HG03066 (cell line): ENCODE results near the gene CAMSAP3.

ENCODE experiments used
- ATAC-seq: cut with Tn5 transposase; IDR thresholded peaks from one replicate; pipeline ENCODE4 v1.9.1; 2021; ENCODE audit warnings: low read depth; ENCODE audit not compliant: unreplicated experiment

Gene CAMSAP3

DNA sequence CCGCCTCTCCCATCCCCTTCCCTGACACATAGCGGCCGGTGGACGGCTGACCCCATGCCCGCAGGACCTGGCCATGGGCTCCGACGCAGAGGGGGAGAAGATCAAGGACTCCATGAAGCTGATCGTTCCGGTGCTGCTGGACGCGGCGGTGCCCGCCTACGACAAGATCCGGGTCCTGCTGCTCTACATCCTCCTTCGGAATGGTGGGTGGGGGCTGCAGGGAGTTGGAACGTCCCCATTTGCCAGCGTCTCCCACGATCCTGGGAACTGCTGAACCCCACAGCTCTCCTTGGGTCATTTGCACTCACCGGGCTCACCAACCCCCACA is 48.9 kb downstream of the CAMSAP3 start:
- no peak for ATAC-seq

DNA sequence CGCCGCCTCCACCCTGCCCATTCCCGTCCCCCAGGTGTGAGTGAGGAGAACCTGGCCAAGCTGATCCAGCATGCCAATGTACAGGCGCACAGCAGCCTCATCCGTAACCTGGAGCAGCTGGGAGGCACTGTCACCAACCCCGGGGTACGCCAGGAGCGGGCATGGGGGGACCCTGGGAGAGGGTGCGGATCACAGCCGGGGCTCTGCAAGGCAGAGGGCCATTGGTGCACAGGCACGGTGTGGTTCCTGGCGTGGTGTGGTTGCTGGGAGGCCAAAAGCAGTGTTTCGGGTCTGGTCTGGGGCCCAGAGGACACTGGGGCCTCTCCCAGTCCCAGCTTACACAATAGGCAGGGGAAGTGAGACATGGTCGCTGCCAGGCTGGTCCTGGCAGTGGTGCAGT is 49.5 kb downstream of the CAMSAP3 start:
- no peak for ATAC-seq

- ATAC-seq, result no peak
Measured at GRCh38 chr19:7645656-7646425, 50.2 kb downstream of the CAMSAP3 start.

DNA sequence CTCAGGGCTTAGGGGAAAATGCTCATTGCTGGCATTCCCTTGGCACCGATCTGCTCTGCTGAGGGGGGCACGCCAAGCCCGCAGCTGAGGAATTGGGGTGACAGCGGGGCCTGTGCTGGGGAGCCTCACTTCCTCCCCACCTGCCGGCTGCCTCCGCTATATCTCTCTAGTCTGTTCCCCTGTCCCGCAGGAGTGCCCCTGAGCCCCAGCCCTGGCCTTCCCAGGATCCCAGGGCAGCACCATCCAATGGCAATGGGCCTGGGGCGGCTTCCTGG is 50.7 kb downstream of the CAMSAP3 start:
- ATAC-seq, result no peak

- ATAC-seq, result no peak
Measured at GRCh38 chr19:7647156-7647555, 51.5 kb downstream of the CAMSAP3 start.

DNA sequence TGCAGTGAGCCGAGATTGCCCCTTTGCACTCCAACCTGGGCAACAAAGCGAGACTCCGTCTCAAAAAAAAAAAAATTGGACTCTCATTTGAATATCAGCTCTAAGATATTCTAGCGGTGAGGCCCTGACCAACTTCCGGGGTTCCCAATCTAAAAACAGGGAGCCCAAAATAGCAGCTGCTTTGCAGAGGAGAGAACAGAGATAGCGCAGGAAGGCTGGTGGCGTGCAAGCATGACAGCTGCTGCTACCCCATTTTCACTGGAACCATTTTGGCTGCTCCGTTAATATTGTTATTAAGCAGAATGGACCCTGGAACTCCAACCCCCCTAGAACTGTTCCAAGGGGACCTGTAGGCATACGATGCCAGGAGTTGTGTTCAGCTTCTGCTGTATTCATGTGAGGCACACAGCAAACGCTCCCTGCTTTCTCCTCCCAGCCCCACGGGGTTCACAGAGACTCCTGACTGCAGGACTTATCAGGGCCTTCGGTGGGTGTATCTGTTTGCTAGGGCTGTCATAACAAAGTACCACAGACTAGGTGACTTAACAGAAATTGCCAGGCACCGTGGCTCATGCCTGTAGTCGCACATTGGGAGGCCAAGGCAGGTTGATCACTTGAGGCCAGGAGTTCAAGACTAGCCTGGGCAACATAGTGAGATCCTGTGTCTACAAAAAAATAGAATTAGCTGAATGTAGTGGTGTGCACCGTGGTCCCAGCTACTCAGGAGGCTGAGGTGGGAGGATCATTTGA is 52.8 kb downstream of the CAMSAP3 start:
- no peak for ATAC-seq

DNA sequence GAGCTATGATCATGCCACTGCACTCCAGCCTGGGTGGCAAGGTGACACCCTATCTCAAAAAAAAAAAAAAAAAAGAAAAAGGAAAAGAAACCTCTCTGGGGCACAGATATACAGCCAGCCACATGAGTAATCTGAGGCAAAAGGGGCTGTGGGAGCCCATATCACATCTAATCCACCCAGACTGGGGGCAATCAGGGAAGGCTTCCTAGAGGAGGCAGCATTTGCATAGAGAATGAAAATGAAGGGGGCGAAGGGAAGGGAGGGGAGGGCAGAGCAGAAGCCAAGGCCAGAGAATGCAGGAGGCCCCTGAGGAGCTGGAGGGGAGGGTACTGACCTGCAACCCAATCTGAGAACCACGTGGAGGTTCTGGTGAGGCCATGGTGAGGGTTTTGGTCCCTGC is 54.5 kb downstream of the CAMSAP3 start:
- ATAC-seq, result no peak

- ATAC-seq, result no peak
Measured at GRCh38 chr19:7652061-7652641, 56.5 kb downstream of the CAMSAP3 start.

GRCh38 chr19:7654401-7654800 is 58.7 kb downstream of the CAMSAP3 start:
- ATAC-seq, result no peak

- ATAC-seq, result no peak
Measured at GRCh38 chr19:7655581-7655980, 59.9 kb downstream of the CAMSAP3 start.

DNA sequence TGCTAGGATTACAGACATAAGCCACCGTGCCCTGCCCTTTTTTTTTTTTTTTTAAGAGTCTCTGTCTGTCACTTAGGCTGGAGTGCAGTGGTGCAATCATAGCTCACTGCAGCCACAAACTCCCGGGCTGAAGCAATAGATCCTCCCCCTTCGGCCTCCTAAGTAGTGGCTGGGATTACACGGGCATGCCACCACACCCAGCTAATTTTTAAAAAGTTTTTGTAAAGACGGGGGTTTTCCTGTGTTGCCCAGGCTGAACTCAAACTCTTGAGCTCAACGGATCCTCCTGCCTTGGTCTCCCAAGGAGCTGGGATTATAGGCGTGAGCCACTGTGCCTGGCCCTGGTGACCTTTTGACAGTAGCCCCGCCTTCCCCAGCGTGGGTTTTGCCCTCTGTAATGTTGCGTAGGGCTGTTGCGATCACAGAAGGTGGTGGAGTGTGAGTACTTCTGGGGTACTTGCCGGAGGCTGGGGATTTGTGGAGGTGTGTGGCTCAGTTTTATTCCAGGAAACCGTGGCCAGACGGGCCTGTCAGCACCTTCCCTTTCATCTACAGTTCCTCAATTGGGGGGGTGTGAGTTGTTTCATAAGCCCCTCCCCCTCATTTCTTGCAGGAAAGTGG is 61.6 kb downstream of the CAMSAP3 start:
- ATAC-seq, result no peak

DNA sequence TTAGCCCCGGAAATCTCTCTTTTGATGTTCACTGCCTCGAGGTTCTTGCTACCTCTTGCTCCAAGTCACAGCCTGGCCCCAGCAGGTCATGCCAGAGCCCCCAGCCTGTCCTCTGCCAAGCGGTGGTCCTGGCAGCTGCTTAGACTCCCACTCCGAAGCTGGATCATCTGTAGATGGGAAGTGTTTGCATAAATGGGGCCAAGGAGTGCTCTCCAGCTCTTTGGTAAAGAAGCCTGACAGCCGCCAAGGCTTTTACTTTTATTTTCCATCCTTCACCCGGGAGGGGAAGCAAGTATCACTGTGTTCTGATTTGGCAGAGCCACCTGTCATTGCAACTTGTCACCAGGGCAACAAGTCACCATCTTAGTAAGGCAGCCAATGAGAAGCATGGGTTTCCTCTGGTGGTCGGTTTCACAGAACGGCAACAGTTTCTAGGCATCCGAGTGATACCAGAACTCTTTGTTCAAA is 62.6 kb downstream of the CAMSAP3 start:
- ATAC-seq, result peak; percentile 75

- ATAC-seq, result no peak
Measured at GRCh38 chr19:7661744-7662538, 66.3 kb downstream of the CAMSAP3 start.

GRCh38 chr19:7662657-7663056 is 67.0 kb downstream of the CAMSAP3 start:
- no peak for ATAC-seq

- no peak for ATAC-seq
Measured at GRCh38 chr19:7663706-7664105, 68.0 kb downstream of the CAMSAP3 start.

DNA sequence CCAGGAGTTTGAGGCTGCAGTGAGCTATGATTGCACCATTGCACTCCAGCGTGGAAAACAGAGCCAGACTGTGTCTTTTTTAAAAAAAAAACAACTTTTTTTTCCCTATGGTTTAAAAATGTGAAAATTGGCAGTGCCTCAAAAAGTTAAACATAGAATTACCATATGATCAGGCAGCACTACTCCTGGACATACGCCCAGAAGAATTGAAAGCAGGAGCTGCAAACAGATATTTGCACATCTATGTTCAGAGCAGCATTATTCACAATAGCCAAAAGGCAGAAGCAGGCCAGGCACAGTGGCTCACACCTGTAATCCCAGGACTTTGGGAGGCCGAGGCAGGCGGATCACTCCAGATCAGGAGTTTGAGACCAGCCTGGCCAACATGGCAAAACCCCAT is 69.4 kb downstream of the CAMSAP3 start:
- no peak for ATAC-seq
